WTC11 (cell line): Measurements from ENCODE around the gene ANKRD33B. TPM values are rescaled to one million over a fixed set of nuclear protein-coding genes. Genes with fewer than 3 reads are reported as not detected.

ENCODE experiments used
- ATAC-seq: fragments of 200-7000 bp; cut with Tn5 transposase; 2 replicates; pipeline ENCODE4 v1.10.0; 2021; ENCODE audit warnings: mild to moderate bottlenecking, moderate library complexity
- CTCF ChIA-PET: fragments of 300-600 bp; sonication (Branson Sonifier 250); formaldehyde crosslinking; loops from one replicate; lab custom pipeline; 2021; ENCODE audit warnings: antibody characterized with exemption; lab: Charles Lee
- POLR2A ChIA-PET: fragments of 350-600 bp; sonication (Branson Sonifier 250); formaldehyde crosslinking; loops from one replicate; lab custom pipeline; 2021; ENCODE audit warnings: antibody characterized with exemption; lab: Charles Lee
- DNase-seq: peaks from one replicate; pipeline ENCODE4 v3.0.0; 2021; ENCODE audit warnings: low spot score
- H3K27ac Mint-ChIP-seq: 2 replicates; pipeline ENCODE4 v1.8.0; 2021; ENCODE audit warnings: mixed read lengths
- H3K27me3 Mint-ChIP-seq: 2 replicates; pipeline ENCODE4 v1.8.0; 2021; ENCODE audit warnings: low read depth, mild to moderate bottlenecking, moderate library complexity, mixed read lengths
- H3K36me3 Mint-ChIP-seq: 2 replicates; pipeline ENCODE4 v1.8.0; 2021; ENCODE audit warnings: mixed read lengths
- H3K4me1 Mint-ChIP-seq: 2 replicates; pipeline ENCODE4 v1.8.0; 2022; ENCODE audit warnings: mixed read lengths
- H3K4me3 Mint-ChIP-seq: 2 replicates; pipeline ENCODE4 v1.8.0; 2021; ENCODE audit warnings: mild to moderate bottlenecking, moderate library complexity, mixed read lengths
- H3K9me3 Mint-ChIP-seq: 2 replicates; pipeline ENCODE4 v1.8.0; 2021; ENCODE audit warnings: mixed read lengths
- ATF3 ChIP-seq: sonication (generic); formaldehyde crosslinking; conservative IDR thresholded peaks from 2 replicates; pipeline ENCODE4 v1.8.1; 2022; ENCODE audit warnings: mild to moderate bottlenecking, missing genetic modification reagents
- CBFB ChIP-seq: sonication (generic); formaldehyde crosslinking; IDR thresholded peaks from 2 replicates; pipeline ENCODE4 v1.8.1; 2022; ENCODE audit warnings: mild to moderate bottlenecking, low read depth, missing genetic modification reagents
- CREB1 ChIP-seq: sonication (generic); formaldehyde crosslinking; IDR thresholded peaks from 2 replicates; pipeline ENCODE4 v1.8.0; 2023; ENCODE audit warnings: mild to moderate bottlenecking, missing genetic modification reagents
- CREM ChIP-seq: sonication (generic); formaldehyde crosslinking; IDR thresholded peaks from 2 replicates; pipeline ENCODE4 v1.8.1; 2022; ENCODE audit warnings: mild to moderate bottlenecking, missing genetic modification reagents, moderate library complexity
- E2F5 ChIP-seq: sonication (generic); formaldehyde crosslinking; IDR thresholded peaks from 2 replicates; pipeline ENCODE4 v1.8.1; 2022; ENCODE audit warnings: mild to moderate bottlenecking, moderate library complexity, missing genetic modification reagents
- FOXP4 ChIP-seq: sonication (generic); formaldehyde crosslinking; IDR thresholded peaks from 2 replicates; pipeline ENCODE4 v1.8.0; 2022; ENCODE audit warnings: mild to moderate bottlenecking, missing genetic modification reagents
- GTF2I ChIP-seq: fragments of 250-450 bp; sonication (Bioruptor Pico); conservative IDR thresholded peaks from 2 replicates; pipeline ENCODE4 v1.4.0; 2021; ENCODE audit warnings: mild to moderate bottlenecking
- JAZF1 ChIP-seq: fragments of 250-450 bp; sonication (Bioruptor Pico); IDR thresholded peaks from 2 replicates; pipeline ENCODE4 v1.9.0; 2021; ENCODE audit warnings: moderate library complexity, mild to moderate bottlenecking, inconsistent platforms
- MAX ChIP-seq: sonication (generic); formaldehyde crosslinking; IDR thresholded peaks from 2 replicates; pipeline ENCODE4 v1.8.0; 2022; ENCODE audit warnings: mild to moderate bottlenecking, missing genetic modification reagents
- MYBL2 ChIP-seq: sonication (generic); formaldehyde crosslinking; IDR thresholded peaks from 2 replicates; pipeline ENCODE4 v1.8.1; 2023; ENCODE audit warnings: mild to moderate bottlenecking, moderate library complexity, missing genetic modification reagents
- NR3C1 ChIP-seq: sonication (generic); formaldehyde crosslinking; conservative IDR thresholded peaks from 2 replicates; pipeline ENCODE4 v1.8.1; 2023; ENCODE audit warnings: low read depth, mild to moderate bottlenecking, missing genetic modification reagents
- RELA ChIP-seq: sonication (generic); formaldehyde crosslinking; IDR thresholded peaks from 2 replicates; pipeline ENCODE4 v1.8.1; 2022; ENCODE audit warnings: missing genetic modification reagents, mild to moderate bottlenecking, borderline replicate concordance
- SMAD4 ChIP-seq: sonication (generic); formaldehyde crosslinking; IDR thresholded peaks from 2 replicates; pipeline ENCODE4 v1.8.0; 2022; ENCODE audit warnings: mild to moderate bottlenecking, missing genetic modification reagents
- USF1 ChIP-seq: sonication (generic); formaldehyde crosslinking; IDR thresholded peaks from 2 replicates; pipeline ENCODE4 v1.8.0; 2022; ENCODE audit warnings: mild to moderate bottlenecking, missing genetic modification reagents
- ZNF232 ChIP-seq: sonication (generic); formaldehyde crosslinking; IDR thresholded peaks from 2 replicates; pipeline ENCODE4 v1.8.0; 2022; ENCODE audit warnings: mild to moderate bottlenecking, missing genetic modification reagents
- ZNF317 ChIP-seq: sonication (generic); formaldehyde crosslinking; IDR thresholded peaks from 2 replicates; pipeline ENCODE4 v1.8.1; 2023; ENCODE audit warnings: low read depth, mild to moderate bottlenecking, moderate library complexity, missing genetic modification reagents, borderline replicate concordance
- total RNA-seq: library from RNA; stranded (reverse); gene quantifications from 3 replicates; pipeline ENCODE4 v1.2.3, GENCODE V29; 2021

ANKRD33B gene
- total RNA-seq, 1 experiment from 2014 or later, result 9.2 TPM

GRCh38 chr5:10576790-10577189, 12.9 kb downstream of the ANKRD33B start:
- Mint-ChIP-seq H3K4me3 (no peak overlapping the region), H3K4me1 (peaks cover 12% of the 10 kb centered on the region), H3K27ac (no peak overlapping the region; the same call in 1 of the 2 replicates), H3K27me3 (no peaks in the 10 kb centered on the region), H3K36me3 (no peaks in the 10 kb centered on the region), H3K9me3 (no peaks in the 10 kb centered on the region)
- ChIA-PET POLR2A (no interaction called here), CTCF (interaction anchor here (0.9 to 4.3 kb wide), 5 partner anchors 31 to 121 kb away, joined by 4 to 21 read pairs (median 5); no protein-coding TSS in a partner anchor)
- ATAC-seq (0 out of 2 replicates have a peak, but pooled peaks have one; percentile 18), DNase-seq (no peak)
- TF ChIP-seq USF1 (CRISPR knock-in tag), result no peak
- no peak for TF ChIP-seq JAZF1 (CRISPR knock-in tag)
- TF ChIP-seq E2F5 (CRISPR knock-in tag), result no peak
- no peak for TF ChIP-seq CBFB (CRISPR knock-in tag)
- TF ChIP-seq MAX (CRISPR knock-in tag), result no peak

GRCh38 chr5:10577371-10578292, 13.8 kb downstream of the ANKRD33B start:
- POLR2A ChIA-PET, result interaction anchor here (0.6 kb wide), 1 partner anchor 43 kb away, joined by 3 read pairs; no protein-coding TSS in a partner anchor

More at GRCh38 chr5:10577371-10578292, 13.8 kb downstream of the ANKRD33B start:
- peaks cover 12% of the 10 kb centered on the region for H3K4me1 Mint-ChIP-seq
- no peak for TF ChIP-seq CREB1
- no peak for TF ChIP-seq JAZF1 (CRISPR knock-in tag)
- no peak for TF ChIP-seq ZNF232
- TF ChIP-seq GTF2I (CRISPR knock-in tag), result no peak
- TF ChIP-seq MYBL2, result no peak
- no peak for TF ChIP-seq ZNF317 (CRISPR knock-in tag)
- TF ChIP-seq ATF3 (CRISPR knock-in tag), result no peak
- no peak for TF ChIP-seq NR3C1 (CRISPR knock-in tag)
- TF ChIP-seq E2F5 (CRISPR knock-in tag), result no peak
- TF ChIP-seq CREM (CRISPR knock-in tag), result no peak
- TF ChIP-seq SMAD4 (CRISPR knock-in tag), result no peak
- no peak for TF ChIP-seq RELA (CRISPR knock-in tag)
- TF ChIP-seq FOXP4 (CRISPR knock-in tag), result no peak
- DNase-seq, result no peak
- no peak overlapping the region for H3K4me3 Mint-ChIP-seq
- no peak for ATAC-seq
- no peaks in the 10 kb centered on the region for H3K9me3 Mint-ChIP-seq
- no peaks in the 10 kb centered on the region for H3K27me3 Mint-ChIP-seq
- CTCF ChIA-PET, result interaction anchor here (0.7 to 4.3 kb wide), 5 partner anchors 50 to 125 kb away, joined by 3 to 21 read pairs (median 5); no protein-coding TSS in a partner anchor
- no peak overlapping the region for H3K27ac Mint-ChIP-seq
- no peaks in the 10 kb centered on the region for H3K36me3 Mint-ChIP-seq
